Measurements from ENCODE around the gene MCM9. TPM values are rescaled to one million over a fixed set of nuclear protein-coding genes. Genes with fewer than 3 reads are reported as not detected.

The MCM9 gene
- total RNA-seq, 4 donors from 2014 or later = 3.5 to 6.9 (median 5.0) TPM

DNA sequence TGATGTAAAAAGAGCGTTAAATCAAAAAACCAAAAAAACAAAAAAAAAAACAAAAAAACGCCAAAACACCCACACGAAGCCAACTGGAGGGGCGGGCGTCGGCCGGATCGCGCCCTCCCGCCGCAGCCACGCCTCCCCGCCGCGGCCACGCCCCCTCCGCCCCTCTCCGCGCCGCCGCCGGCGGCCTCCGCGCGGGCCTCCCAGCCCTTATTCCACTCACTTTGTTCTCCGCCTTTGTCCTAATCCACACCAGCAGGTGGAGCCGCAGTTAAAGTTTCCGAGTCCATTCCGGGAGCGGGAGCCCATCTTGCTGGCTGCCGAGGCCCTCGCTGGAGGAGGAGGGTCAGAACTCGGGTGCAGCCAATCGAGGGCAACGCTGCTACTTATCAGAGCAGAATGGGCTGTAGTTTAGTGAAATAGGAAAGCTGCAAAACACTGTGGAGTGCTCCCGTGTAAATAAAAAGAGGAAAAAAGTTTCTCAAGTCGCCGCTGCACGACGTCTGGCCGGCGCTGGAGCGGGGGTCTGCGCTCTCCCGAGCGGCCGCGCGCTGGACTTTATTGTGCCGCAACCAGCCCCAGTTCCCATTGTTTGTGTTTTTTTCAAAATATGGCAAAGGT, 41.0 kb downstream of the MCM9 start, which contains the start of gene ASF1A:
ASF1A (plus strand) TSS at position 346 of the 618 bp plus-strand sequence; CDS start at position 608, 262 bp downstream.
- peak; percentile 87 to 89 for ATAC-seq
- H3K4me1 ChIP-seq = peaks cover 16 to 31% of the 10 kb centered on the region in 2 donors

DNA sequence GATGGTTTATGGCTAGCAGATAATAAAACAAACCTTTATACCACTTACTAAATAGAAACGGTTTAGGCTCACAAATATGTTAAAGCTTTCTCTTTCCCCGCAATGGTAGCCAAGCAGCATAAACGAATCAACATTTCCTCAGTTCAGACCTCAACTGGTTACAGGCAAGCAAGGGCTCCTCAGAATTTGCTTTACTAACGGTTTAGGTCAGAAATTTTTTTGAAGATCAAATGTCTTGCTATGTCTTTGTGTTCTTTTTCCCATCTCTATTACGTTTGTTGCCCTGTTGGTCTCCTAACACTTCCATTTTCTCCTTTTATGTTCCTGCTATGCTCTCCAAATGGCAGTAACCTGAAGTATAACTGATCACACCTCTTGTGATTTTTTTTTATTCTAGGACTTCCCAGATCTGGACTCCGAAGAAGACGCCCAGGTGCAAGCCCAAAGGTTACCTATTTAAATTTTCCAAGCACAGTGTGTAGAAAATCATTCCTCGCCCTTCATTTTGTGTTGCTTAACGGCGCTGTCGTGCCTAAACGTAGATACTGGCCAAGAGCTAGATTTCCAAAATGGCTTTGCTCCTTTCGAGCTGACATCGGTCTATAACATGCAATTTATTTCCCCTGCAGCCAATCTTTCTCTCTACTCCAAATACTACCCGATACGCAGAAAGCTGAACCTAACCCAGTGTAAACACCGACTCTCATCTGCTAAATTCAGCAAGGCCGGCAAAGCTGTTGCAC, 41.7 kb downstream of the MCM9 start:
- Histone ChIP-seq H3K9me3 (no peaks in the 10 kb centered on the region), H3K36me3 (no peaks in the 10 kb centered on the region), H3K27me3 (no peaks in the 10 kb centered on the region), H3K4me1 (peaks cover 16 to 31% of the 10 kb centered on the region in 2 donors), H3K4me3 (peak overlapping the region; percentile 69 to 86 (median 72)), H3K27ac (peak overlapping the region; percentile 89 to 97 (median 92))
- peak in 1 of 2 donors; percentile 21 for DNase-seq
- in situ Hi-C loops (cut with MboI; ENCODE audit: low sequenced_read_pairs in 4 of 4) = no loop called here
- peak; percentile 50 to 59 for ATAC-seq
- no peak for TF ChIP-seq POLR2A (IDR thresholded peaks at IDR 0.05)
- TF ChIP-seq, protein P1, sequence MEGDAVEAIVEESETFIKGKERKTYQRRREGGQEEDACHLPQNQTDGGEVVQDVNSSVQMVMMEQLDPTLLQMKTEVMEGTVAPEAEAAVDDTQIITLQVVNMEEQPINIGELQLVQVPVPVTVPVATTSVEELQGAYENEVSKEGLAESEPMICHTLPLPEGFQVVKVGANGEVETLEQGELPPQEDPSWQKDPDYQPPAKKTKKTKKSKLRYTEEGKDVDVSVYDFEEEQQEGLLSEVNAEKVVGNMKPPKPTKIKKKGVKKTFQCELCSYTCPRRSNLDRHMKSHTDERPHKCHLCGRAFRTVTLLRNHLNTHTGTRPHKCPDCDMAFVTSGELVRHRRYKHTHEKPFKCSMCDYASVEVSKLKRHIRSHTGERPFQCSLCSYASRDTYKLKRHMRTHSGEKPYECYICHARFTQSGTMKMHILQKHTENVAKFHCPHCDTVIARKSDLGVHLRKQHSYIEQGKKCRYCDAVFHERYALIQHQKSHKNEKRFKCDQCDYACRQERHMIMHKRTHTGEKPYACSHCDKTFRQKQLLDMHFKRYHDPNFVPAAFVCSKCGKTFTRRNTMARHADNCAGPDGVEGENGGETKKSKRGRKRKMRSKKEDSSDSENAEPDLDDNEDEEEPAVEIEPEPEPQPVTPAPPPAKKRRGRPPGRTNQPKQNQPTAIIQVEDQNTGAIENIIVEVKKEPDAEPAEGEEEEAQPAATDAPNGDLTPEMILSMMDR (IDR thresholded peaks at IDR 0.05 in 4 of 5, conservative IDR thresholded peaks at IDR 0.05 in 1 of 5) = no peak
- intact Hi-C loops (cut with DNase I; ENCODE audit: low total_unique reads) = loop anchor here (2.0 to 10.0 kb wide), 5 partner anchors 32 to 1218 kb away; partner anchors contain the start of genes CEP85L and NUS1

More for the DNA sequence above, 41.0 kb downstream of the MCM9 start, which contains the start of gene ASF1A:
- H3K27me3 ChIP-seq = no peaks in the 10 kb centered on the region
- intact Hi-C loops (cut with DNase I; ENCODE audit: low total_unique reads) (loop anchor here (1.0 to 10.0 kb wide), 7 partner anchors 33 to 1219 kb away; partner anchors contain the start of genes CEP85L and NUS1), in situ Hi-C loops (cut with MboI; ENCODE audit: low sequenced_read_pairs in 4 of 4) (no loop called here)
- DNase-seq = peak; percentile 93 to 96
- TF ChIP-seq POLR2A (IDR thresholded peaks at IDR 0.05) = peak; percentile 77 to 78
- TF ChIP-seq, protein P1 (IDR thresholded peaks at IDR 0.05 in 4 of 5, conservative IDR thresholded peaks at IDR 0.05 in 1 of 5) = peak in 4 of 5 experiments; percentile 38 to 61 (median 53)
- H3K36me3 ChIP-seq = no peaks in the 10 kb centered on the region
- no peaks in the 10 kb centered on the region for H3K9me3 ChIP-seq
- peak within 1 kb of the TSS; percentile 69 to 95 (median 78) for H3K4me3 ChIP-seq
- H3K27ac ChIP-seq = peak within 1 kb of the TSS; percentile 89 to 97 (median 92)

DNA sequence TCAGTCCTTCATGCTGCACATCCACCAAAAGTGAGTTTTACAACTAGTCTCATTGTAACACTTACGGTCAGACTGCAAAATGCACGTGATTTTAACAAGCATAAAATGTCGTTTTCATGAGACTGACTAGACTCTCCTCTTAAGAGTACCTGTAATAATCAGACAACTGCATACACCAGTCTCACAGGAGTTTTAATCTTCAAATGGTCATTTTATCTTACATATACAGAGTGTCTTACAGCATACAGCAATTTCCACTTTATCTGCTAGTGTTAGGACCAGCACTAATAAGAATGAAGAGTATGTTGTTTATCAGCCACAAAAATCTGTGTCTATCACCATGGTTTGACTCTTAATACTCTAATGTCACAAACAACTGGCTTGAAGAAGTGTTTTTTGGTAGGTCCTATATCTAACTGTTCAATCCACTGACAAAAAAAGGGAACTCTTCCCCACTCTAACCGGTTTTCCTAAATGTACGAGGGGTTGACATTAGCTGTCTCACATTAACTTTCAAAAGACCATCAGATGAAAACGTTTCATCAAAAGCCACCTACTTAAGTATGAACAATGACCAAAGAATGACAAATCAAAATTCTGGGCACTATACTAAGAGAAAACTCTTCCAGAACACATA, 42.5 kb downstream of the MCM9 start:
- DNase-seq (no peak), ATAC-seq (no peak)
- in situ Hi-C loops (cut with MboI; ENCODE audit: low sequenced_read_pairs in 4 of 4) (no loop called here), intact Hi-C loops (cut with DNase I; ENCODE audit: low total_unique reads) (loop anchor here (2.0 to 10.0 kb wide), 5 partner anchors 32 to 1218 kb away; partner anchors contain the start of genes CEP85L and NUS1)
- Histone ChIP-seq H3K9me3 (no peaks in the 10 kb centered on the region), H3K27me3 (no peaks in the 10 kb centered on the region), H3K4me1 (peaks cover 16 to 31% of the 10 kb centered on the region in 2 donors), H3K27ac (peak overlapping the region; percentile 89 to 97 (median 92)), H3K4me3 (peak overlapping the region; percentile 69 to 86 (median 72)), H3K36me3 (no peaks in the 10 kb centered on the region)
- TF ChIP-seq, protein P1 (IDR thresholded peaks at IDR 0.05 in 4 of 5, conservative IDR thresholded peaks at IDR 0.05 in 1 of 5) = no peak
- no peak for TF ChIP-seq POLR2A (IDR thresholded peaks at IDR 0.05)

DNA sequence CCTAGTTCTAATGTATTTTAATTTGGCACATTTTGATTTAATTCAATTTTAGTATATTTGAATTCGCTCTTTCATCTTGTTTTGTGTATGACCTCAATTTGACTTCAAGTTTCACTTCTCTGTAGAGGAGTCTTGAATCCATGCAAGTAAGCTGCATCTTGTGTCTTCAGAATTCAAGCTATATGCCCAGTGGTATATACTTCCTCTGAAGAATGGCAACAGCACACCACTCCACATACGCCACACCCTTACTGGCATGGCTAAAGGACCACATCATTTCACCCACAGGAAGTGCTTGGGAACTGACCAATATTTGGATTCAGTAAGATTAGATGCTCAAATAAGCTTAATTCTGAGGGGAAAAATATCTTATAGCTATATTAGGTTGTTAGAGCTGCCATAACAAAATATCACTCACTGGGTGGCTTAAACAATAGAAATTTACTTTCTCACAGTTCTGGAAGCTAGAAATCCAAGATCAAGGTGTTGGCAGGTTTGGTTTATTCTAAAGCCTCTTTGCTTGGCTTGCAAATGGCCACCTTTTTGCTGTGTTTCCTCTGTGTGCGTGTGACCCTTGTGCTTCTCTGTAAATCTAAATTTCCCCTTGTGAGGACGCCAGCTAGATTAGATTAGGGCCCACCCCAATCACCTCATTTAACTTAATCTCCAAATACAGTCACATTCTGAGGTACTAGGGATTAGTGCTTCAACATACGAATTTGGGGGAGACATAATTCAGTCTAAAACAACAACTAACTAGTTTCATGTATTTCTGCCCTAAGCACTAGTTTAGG, 43.8 kb downstream of the MCM9 start:
- ATAC-seq (no peak), DNase-seq (no peak)
- Histone ChIP-seq H3K36me3 (no peaks in the 10 kb centered on the region), H3K27ac (no peak overlapping the region), H3K4me1 (peaks cover 13 to 23% of the 10 kb centered on the region in 2 donors), H3K27me3 (no peaks in the 10 kb centered on the region), H3K9me3 (no peaks in the 10 kb centered on the region), H3K4me3 (no peak overlapping the region)
- TF ChIP-seq, protein P1 (IDR thresholded peaks at IDR 0.05 in 4 of 5, conservative IDR thresholded peaks at IDR 0.05 in 1 of 5) = no peak
- TF ChIP-seq POLR2A (IDR thresholded peaks at IDR 0.05) = no peak
- in situ Hi-C loops (cut with MboI; ENCODE audit: low sequenced_read_pairs in 4 of 4) = no loop called here
- intact Hi-C loops (cut with DNase I; ENCODE audit: low total_unique reads) = loop anchor here (10.0 kb wide), 4 partner anchors 236 to 1216 kb away; partner anchors contain the start of genes CEP85L and NUS1
